MM.1S (cell line): Measurements from ENCODE around the gene NEU4.

Source experiments
- EZH2 ChIP-seq: fragments of 300-600 bp; sonication (generic); optimal IDR thresholded peaks from 2 replicates; pipeline ENCODE3; 2017; ENCODE audit warnings: low read depth, mild to moderate bottlenecking, antibody characterized with exemption, low read length, mixed read lengths
- EZH2phosphoT487 ChIP-seq: fragments of 300-600 bp; sonication (generic); IDR thresholded peaks from 2 replicates; pipeline ENCODE4 v1.6.1; 2018; ENCODE audit warnings: antibody characterized with exemption, low read length
- TF ChIP-seq, protein P1 (sequence below): fragments of 300-600 bp; sonication (generic); IDR thresholded peaks from 2 replicates; pipeline ENCODE4 v1.5.1; 2016; ENCODE audit warnings: antibody characterized with exemption, low read length, mixed read lengths

DNA sequence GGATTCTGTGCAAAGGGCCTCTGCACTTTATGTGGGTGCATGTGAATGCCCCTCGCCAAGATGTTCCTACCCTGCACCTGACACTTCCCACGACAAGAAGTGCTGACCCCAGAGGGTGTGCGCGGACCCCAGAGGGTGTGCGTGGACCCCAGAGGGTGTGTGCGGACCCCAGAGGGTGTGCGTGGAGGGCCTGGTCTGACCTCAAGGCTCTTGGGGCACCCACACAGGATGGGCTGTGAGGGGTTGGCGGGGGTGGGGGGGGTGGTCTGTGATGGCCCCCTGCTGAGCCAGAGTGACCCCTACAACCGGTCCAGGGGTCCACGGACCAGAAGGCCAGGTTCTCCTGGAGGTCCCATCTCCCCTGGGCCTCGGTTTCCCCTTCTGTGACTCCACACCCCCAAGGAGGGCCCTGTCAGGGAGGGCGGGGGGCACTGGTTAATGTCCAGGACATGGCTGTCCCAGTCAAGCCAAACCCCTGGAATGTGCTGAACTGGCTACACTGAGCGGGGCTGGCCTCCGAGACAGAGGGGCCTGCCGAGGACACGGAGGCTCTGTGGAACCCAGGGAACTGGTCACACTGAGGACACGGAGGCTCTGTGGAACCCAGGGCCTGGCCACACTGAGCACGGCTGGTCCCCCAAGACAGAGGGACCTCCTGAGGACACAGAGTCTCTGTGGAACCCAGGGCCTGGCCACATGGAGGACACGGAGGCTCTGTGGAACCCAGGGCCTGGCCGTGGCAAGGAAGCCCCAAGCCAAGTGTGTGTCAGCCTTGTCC, 3.1 kb downstream of the NEU4 start:
- TF ChIP-seq, protein P1, sequence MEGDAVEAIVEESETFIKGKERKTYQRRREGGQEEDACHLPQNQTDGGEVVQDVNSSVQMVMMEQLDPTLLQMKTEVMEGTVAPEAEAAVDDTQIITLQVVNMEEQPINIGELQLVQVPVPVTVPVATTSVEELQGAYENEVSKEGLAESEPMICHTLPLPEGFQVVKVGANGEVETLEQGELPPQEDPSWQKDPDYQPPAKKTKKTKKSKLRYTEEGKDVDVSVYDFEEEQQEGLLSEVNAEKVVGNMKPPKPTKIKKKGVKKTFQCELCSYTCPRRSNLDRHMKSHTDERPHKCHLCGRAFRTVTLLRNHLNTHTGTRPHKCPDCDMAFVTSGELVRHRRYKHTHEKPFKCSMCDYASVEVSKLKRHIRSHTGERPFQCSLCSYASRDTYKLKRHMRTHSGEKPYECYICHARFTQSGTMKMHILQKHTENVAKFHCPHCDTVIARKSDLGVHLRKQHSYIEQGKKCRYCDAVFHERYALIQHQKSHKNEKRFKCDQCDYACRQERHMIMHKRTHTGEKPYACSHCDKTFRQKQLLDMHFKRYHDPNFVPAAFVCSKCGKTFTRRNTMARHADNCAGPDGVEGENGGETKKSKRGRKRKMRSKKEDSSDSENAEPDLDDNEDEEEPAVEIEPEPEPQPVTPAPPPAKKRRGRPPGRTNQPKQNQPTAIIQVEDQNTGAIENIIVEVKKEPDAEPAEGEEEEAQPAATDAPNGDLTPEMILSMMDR, result no peak
- TF ChIP-seq EZH2phosphoT487 (no peak), EZH2 (no peak)
